GM19043 (cell line): ENCODE data around the gene ZNF649.
"Not testable (repeated sequence)": the region's sequence is repeated elsewhere in the genome, so short reads cannot be mapped to it uniquely, and the experiment has no call there.

Source experiments
- ATAC-seq: cut with Tn5 transposase; IDR thresholded peaks from one replicate; pipeline ENCODE4 v1.9.1; 2021; ENCODE audit warnings: low read depth; ENCODE audit not compliant: unreplicated experiment

The ZNF649 gene

DNA sequence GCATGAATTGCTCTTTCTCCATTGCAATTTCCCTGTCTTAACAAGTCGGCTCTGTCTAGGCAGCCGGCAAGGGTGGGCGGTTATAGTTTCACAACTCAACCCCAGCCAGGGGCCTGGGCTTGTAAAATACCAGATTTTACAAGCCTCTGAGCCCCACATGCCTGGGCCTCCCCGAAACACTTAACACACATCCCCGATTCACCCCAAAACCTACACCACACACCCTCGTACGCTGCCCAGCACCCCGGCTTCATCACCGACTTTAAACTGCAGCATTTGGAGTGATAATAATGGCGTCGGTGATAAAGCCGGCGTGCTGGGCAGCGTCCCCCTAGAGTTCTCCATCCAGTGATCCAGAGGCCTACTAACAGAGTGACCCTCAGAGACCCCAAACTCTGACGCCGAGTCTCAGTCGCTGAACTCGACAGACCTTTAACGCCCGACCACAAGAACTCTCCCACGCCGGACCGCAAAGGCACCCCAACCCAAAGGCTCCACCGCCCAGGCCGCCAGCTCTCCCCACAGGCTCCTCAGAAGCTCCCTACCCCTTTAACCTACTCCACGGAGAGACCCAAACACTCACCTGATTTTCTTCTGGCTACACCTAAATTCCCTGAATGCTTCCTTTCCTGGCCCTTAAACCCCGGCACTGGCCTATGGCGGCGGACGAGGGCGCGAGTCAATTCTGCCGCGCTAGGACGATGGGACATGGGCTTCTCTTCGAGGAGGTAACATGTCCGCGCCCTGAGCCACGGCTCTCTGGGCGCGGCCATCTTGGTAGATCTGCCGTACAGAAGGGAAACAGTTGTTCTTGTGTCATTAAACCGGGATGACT, at the start of gene ZNF649:
Gene ZNF649, minus strand, starts transcription at position 687 of the 835 bp plus-strand sequence. CDS start 4,910 bp downstream, outside the sequence.
- no peak for ATAC-seq

- no peak for ATAC-seq
These were observed 44.2 kb upstream of the ZNF649 start for GRCh38 chr19:51948975-51949374.

- no peak for ATAC-seq
These were observed 41.8 kb upstream of the ZNF649 start for GRCh38 chr19:51946602-51947001.

- no peak for ATAC-seq
These were observed 40.2 kb upstream of the ZNF649 start for GRCh38 chr19:51944798-51945552.

- no peak for ATAC-seq
These were observed 34.1 kb upstream of the ZNF649 start for GRCh38 chr19:51938936-51939335.

- ATAC-seq = no peak
These were observed 27.1 kb upstream of the ZNF649 start for GRCh38 chr19:51931921-51932320.

DNA sequence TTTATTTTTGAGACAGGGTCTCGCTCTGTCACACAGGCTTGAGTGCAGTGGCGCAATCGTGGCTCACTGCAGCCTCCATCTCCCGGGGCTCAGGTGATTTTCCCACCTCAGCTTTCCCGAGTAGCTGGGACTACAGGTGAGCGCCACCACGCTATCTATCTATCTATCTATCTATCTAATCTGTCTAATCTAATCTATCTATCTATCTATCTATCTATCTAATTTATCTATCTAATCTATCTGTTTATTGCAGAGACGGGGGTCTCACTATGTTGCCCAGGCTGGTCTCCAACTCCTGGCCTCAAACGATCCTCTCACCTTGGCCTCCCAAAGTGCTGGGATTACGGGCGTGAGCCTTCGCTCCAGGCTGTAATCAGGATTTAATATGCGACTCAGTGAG, 23.0 kb upstream of the ZNF649 start:
- no peak for ATAC-seq

DNA sequence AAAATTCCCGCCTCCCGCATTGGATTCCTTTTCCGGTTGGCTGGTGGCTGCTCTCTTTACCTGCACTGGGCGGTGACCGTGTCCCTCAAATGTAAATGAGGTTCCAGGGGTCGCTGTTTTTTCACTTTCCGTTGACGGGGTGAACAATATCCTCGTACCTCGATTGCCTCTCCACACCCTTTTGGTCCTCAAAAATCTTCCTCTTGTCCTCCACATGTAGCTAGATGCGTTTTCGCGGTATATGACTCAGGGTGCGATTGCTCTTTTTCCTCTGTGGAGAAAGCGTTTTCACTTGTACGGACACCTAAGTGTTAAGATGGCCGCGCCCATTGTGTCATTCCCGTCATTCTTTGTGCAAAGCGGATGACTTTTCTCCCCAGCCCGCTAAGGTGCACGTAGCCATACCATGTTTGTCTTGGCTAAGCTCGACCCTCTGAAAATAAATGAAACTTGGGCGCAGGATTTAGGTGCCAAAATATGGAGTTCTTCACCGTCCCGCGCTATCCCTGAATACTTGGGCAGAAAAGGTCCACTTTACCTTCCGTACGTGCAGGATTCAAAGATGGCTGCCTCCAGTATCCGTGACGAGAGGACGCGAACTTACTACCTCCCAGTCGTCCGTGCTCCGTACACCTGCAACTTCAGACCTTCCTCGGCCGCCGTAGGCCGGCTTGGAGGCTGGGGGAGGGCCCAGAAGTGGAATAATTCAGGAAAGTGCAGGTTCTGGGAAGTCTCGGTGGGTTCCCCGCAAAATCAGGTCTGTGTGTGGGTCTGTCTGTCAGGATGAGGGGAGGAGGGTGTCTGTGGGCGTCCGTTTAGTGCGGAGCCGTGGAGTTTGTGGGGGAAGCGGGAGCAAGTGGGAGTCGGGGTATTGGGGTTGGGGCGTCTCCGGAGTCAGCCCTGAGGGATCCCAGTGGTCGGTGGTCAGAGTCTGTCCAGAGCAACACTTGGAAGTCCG, 22.2 kb upstream of the ZNF649 start, which contains the start of gene ZNF613:
Gene ZNF613, plus strand, starts transcription at position 689 of the 958 bp plus-strand sequence. CDS start 8,749 bp downstream, outside the sequence.
- no peak for ATAC-seq

- no peak for ATAC-seq
These were observed 21.6 kb upstream of the ZNF649 start for GRCh38 chr19:51926426-51926783.

DNA sequence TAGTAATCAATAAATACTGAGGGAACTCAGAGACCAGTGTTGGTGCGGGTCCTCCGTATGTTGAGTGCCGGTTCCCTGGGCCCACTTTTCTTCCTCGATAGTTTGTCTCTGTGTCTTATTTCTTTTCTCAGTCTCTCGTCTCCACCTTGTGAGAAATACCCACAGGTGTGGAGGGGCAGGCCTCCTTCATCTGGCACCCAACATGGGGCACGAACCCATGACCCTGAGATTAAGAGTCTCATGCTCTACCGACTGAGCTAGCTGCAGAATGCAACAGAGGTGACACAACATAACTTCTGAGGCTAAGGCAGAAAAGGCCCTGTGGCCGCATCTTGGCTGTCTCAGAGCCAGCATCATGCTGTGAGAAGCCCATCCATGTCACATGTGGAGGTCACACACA, 17.1 kb upstream of the ZNF649 start:
- no peak for ATAC-seq

DNA sequence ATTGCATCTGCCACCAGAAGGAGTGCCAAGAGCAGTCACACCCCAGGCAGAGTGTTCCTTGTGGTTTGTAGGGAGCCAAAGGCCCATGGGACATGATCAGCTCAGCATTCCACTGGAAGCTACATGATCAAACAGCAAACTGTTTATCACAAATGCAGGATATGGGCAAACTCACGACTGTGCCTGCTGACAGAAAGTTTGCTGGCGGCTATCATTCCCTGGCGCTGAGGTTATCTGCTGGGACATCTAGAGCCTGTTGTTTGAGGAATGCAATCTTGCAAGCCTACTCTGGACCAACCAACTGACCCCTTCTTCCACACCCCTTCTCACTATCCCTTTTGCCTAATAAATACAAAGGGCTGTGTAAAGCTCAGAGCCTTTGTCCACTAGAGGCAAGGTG, 14.8 kb upstream of the ZNF649 start:
- no peak for ATAC-seq

DNA sequence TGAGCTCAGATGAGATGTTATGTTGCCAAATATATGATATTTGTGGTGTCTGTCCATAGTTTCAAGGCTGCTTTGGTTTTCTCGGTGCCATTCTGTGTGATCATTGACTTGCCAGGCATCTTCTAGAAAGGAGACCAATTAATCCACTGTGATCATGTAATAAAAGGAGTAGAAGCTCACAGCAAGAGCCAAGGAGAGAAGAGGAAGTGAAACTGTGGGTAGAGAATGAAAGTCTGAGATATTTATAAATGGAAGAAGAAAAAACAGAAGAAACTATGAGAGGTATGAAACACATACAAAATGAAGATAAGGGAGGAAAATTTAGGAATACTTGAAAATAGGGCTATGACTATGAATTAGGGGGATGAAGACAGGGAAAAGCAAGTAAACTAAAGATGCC, 11.3 kb upstream of the ZNF649 start:
- no peak for ATAC-seq

- ATAC-seq = no peak
These were observed 10.6 kb upstream of the ZNF649 start for GRCh38 chr19:51915324-51915867.

DNA sequence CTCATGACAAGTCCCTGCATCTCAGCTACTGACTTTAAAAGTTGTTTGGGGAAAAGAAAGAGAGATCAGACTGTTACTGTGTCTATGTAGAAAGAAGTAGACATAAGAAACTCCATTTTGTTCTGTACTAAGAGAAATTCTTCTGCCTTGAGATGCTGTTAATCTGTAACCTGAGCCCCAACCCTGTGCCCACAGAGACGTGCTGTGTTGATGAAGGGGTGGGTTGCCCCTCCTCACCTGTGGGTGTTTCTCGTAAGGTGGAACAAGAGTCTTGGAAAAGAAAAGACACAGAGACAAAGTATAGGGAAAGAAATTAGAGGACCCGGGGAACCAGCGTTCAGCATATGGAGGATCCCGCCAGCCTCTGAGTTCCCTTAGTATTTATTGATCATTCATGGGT, 3.2 kb upstream of the ZNF649 start:
- ATAC-seq = not testable (repeated sequence)

DNA sequence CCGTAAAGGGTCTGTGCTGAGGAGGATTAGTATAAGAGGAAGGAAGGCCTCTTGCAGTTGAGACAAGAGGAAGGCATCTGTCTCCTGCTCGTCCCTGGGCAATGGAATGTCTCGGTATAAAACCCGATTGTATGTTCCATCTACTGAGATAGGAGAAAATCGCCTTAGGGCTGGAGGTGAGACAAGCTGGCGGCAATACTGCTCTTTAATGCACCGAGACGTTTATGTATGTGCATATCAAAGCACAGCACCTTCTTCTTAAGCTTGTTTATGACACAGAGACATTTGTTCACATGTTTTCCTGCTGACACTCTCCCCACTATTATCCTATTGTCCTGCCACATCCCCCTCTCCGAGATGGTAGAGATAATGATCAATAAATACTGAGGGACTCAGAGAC, 1.3 kb upstream of the ZNF649 start:
- not testable (repeated sequence) for ATAC-seq

DNA sequence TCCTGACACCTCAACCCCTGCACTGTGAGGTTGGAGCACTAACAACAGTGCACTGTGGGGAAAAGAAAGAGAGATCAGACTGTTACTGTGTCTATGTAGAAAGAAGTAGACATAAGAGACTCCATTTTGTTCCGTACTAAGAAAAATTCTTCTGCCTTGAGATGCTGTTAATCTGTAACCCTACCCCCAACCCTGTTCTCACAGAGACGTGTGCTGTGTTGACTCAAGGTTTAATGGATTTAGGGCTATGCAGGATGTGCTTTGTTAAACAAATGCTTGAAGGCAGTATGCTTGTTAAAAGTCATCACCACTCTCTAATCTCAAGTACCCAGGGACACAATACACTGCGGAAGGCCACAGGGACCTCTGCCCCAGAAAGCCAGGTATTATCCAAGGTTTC, 822 bp upstream of the ZNF649 start:
- ATAC-seq = not testable (repeated sequence)

DNA sequence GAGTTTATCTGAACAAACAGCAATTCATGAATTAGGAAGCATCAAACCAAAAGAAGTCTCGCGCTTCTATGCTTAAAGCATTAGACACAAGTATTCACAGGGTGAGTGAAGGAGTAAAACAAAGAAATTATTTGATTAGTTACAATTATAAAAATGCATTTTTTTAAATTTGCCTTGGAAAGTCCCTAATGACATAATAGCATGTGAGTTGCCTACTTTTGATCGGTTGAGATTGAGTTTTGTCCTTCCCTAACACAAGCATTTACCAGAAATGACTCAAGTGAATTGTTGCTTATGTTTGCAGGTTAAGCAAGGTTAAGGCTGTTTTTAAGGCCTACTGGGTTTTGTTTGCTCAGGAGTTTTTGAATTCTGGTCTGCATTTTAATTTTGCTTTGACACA, 389 bp upstream of the ZNF649 start:
- no peak for ATAC-seq

GRCh38 chr19:51903192-51903591, 1.6 kb downstream of the ZNF649 start:
- no peak for ATAC-seq

GRCh38 chr19:51901860-51902259, 3.0 kb downstream of the ZNF649 start:
- no peak for ATAC-seq

DNA sequence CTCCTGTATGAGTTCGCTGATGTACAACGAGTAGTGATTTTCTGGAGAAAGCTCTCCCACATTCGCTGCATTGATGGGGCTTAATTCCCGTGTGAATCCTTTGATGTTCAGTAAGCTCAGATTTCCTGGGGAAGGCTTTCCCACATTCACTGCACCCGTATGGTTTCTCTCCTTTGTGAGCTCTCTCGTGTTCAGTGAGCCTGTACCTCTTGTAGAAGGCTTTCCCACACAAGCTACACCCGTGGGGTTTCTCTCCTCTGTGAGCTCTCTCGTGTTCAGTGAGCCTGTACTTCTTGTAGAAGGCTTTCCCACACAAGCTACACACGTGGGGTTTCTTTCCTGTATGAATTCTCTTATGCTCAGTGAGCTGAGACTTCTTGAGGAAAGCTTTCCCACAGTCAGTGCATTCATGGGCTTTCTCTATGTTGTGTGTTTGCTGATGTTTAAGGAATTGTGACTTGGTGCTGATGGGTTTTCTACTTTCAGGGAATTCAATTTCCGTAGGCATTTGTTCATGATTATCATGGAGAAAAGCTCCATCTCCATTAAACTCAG, 13.5 kb downstream of the ZNF649 start:
- ATAC-seq = no peak
